NB4 (cell line): Measurements from ENCODE around the gene TSEN2.

Source experiments
- POLR2A ChIP-seq: IDR thresholded peaks from 2 replicates; pipeline ENCODE4 v1.6.1; 2011; ENCODE audit warnings: mild to moderate bottlenecking; ENCODE audit not compliant: insufficient read length; ENCODE audit errors: extremely low read depth
- TF ChIP-seq, protein P1 (sequence below): IDR thresholded peaks from one replicate; pipeline ENCODE4 v1.5.1; 2012; ENCODE audit warnings: low read depth, low read length
- TF ChIP-seq, protein P2 (sequence below): IDR thresholded peaks from 2 replicates; pipeline ENCODE4 v1.6.1; 2011; ENCODE audit warnings: low read depth, low read length

DNA sequence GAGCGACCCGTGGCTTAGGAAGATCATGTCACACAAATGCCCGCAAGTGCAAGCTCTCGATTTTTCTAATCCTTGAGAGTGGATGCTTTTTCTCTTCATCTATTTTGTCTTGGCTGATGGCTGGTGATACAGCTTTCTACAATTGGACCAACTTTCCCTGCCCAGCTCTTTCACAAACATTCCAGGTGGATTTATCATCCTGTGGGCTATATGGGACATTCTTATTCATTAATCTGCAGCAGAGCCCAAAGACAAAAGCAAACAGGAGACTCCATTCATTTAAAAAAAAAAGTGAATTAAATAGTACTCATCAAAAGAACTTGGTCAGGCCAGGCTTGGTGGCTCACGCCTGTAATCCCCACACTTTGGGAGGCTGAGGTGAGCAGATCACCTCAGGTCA lies 14.2 kb upstream of the TSEN2 start:
- TF ChIP-seq, protein P1, sequence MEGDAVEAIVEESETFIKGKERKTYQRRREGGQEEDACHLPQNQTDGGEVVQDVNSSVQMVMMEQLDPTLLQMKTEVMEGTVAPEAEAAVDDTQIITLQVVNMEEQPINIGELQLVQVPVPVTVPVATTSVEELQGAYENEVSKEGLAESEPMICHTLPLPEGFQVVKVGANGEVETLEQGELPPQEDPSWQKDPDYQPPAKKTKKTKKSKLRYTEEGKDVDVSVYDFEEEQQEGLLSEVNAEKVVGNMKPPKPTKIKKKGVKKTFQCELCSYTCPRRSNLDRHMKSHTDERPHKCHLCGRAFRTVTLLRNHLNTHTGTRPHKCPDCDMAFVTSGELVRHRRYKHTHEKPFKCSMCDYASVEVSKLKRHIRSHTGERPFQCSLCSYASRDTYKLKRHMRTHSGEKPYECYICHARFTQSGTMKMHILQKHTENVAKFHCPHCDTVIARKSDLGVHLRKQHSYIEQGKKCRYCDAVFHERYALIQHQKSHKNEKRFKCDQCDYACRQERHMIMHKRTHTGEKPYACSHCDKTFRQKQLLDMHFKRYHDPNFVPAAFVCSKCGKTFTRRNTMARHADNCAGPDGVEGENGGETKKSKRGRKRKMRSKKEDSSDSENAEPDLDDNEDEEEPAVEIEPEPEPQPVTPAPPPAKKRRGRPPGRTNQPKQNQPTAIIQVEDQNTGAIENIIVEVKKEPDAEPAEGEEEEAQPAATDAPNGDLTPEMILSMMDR: no peak
- no peak for TF ChIP-seq POLR2A
- TF ChIP-seq, protein P2, sequence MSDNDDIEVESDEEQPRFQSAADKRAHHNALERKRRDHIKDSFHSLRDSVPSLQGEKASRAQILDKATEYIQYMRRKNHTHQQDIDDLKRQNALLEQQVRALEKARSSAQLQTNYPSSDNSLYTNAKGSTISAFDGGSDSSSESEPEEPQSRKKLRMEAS: no peak
